AG09309 (cell line): ENCODE measurements around the gene ARFGAP3.
"Not testable (repeated sequence)": the region's sequence is repeated elsewhere in the genome, so short reads cannot be mapped to it uniquely, and the experiment has no call there.

Experiments used
- DNase-seq: peaks from one replicate; pipeline ENCODE4 v3.0.0-alpha.2; 2010; ENCODE audit warnings: low read depth
- H3K4me3 ChIP-seq: 2 replicates; pipeline ENCODE4 v1.5.1; 2011; ENCODE audit warnings: mild to moderate bottlenecking, low read depth, low read length, moderate library complexity; ENCODE audit not compliant: control insufficient read depth
- CTCF ChIP-seq: IDR thresholded peaks from 2 replicates; pipeline ENCODE4 v1.5.1; 2011; ENCODE audit warnings: mild to moderate bottlenecking, low read depth, low read length, inconsistent platforms; ENCODE audit not compliant: insufficient read depth, control insufficient read depth; ENCODE audit errors: missing control alignments

ARFGAP3 gene

GRCh38 chr22:42788466-42788865, 68.6 kb downstream of the ARFGAP3 start:
- TF ChIP-seq CTCF: no peak
- H3K4me3 ChIP-seq: no peak overlapping the region
- no peak for DNase-seq

- H3K4me3 ChIP-seq: no peak overlapping the region
- no peak for DNase-seq
- TF ChIP-seq CTCF: no peak
Measured at GRCh38 chr22:42788021-42788420, 69.1 kb downstream of the ARFGAP3 start.

- H3K4me3 ChIP-seq: no peak overlapping the region
- no peak for TF ChIP-seq CTCF
- no peak for DNase-seq
Measured at GRCh38 chr22:42787357-42787736, 69.7 kb downstream of the ARFGAP3 start.

- no peak for DNase-seq
- H3K4me3 ChIP-seq: no peak overlapping the region
- TF ChIP-seq CTCF: no peak
Measured at GRCh38 chr22:42786606-42787356, 70.3 kb downstream of the ARFGAP3 start.

GRCh38 chr22:42785706-42786499, 71.2 kb downstream of the ARFGAP3 start:
- TF ChIP-seq CTCF: no peak
- DNase-seq: no peak
- H3K4me3 ChIP-seq: no peak overlapping the region

- not testable (repeated sequence) for H3K4me3 ChIP-seq, DNase-seq
Measured at GRCh38 chr22:42782306-42782705, 74.8 kb downstream of the ARFGAP3 start.

GRCh38 chr22:42780070-42780540, 77.0 kb downstream of the ARFGAP3 start:
- TF ChIP-seq CTCF: peak; percentile 88
- peak; percentile 89 for DNase-seq
- no peak overlapping the region for H3K4me3 ChIP-seq
